ENCODE data around the gene PIBF1.

DNA sequence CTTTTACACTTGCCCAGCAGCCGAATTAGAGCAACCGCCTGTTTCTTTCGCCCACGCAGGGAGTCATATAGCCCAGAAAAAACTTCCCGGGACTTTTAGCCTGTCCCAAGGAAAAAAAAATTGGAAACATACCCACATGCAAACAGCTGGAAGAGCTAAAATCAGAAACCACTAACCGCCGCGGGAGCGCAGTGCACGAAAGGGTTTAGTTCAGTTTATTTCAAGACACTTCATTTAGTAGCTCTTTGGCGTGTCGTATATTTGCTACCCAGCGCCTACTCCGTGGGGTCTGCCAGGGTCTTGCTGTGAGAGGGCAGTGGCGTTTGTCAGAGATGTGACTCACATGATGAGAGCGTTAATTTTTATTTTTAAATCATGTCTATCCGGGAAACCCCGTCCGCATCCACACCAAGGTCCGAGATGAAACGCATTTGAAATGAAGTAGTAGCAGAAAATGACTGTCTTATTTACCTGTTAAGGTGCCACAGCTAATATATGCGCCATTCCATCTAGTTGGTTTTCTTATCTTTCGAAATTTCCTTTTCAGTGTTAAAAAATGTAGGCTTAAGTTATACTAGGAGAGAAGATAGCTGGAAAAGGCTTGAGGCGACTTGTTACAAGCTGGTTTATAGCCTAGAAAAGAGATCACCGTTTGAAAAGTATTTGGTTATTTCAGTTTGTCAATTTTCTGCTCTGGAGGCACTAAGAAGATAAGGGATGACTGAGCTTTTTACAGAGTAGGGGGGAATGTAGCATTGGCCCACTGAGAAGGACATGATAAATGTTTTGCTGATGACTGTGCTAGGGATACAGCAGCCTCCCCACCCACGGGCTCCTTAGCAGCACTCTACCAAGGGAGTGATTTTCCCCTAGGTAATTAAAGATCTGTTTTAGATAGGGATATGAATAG is 278.6 kb downstream of the PIBF1 start:
- TF ChIP-seq SMC3 (IDR thresholded peaks at IDR 0.05; ENCODE audit: low read depth, low read length), result peak; percentile 8; the same call in 1 of the 2 replicates
- no peak for TF ChIP-seq MAZ (IDR thresholded peaks at IDR 0.05; ENCODE audit: borderline replicate concordance, low read depth, low read length)
- TF ChIP-seq CTCF (conservative IDR thresholded peaks at IDR 0.05; ENCODE audit: low read depth, low read length), result 0 out of 2 replicates have a peak, but pooled peaks have one; percentile 0
- no peak for TF ChIP-seq RFX5 (IDR thresholded peaks at IDR 0.05; ENCODE audit: low read depth, low read length)
- TF ChIP-seq POLR2A (IDR thresholded peaks at IDR 0.05; ENCODE audit: low read depth, low read length), result no peak; the same call in 1 of the 2 replicates
- TF ChIP-seq MAFK (IDR thresholded peaks at IDR 0.05; ENCODE audit: low read depth, low read length), result 0 out of 2 replicates have a peak, but pooled peaks have one; percentile 5
- TF ChIP-seq BHLHE40 (IDR thresholded peaks at IDR 0.05; ENCODE audit: low read depth, low read length), result no peak
- no peak for TF ChIP-seq CEBPB (IDR thresholded peaks at IDR 0.05; ENCODE audit: low read depth, low read length)
- no peak for TF ChIP-seq MXI1 (IDR thresholded peaks at IDR 0.05; ENCODE audit: borderline replicate concordance, low read depth, low read length)
- no peak for TF ChIP-seq ELK1 (IDR thresholded peaks at IDR 0.05; ENCODE audit: borderline replicate concordance, low read depth, low read length)
- TF ChIP-seq CHD1 (IDR thresholded peaks at IDR 0.05; ENCODE audit: low read depth, low read length), result no peak
- TF ChIP-seq, protein P1, sequence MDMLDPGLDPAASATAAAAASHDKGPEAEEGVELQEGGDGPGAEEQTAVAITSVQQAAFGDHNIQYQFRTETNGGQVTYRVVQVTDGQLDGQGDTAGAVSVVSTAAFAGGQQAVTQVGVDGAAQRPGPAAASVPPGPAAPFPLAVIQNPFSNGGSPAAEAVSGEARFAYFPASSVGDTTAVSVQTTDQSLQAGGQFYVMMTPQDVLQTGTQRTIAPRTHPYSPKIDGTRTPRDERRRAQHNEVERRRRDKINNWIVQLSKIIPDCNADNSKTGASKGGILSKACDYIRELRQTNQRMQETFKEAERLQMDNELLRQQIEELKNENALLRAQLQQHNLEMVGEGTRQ (IDR thresholded peaks at IDR 0.05; ENCODE audit: low read depth, low read length), result no peak
- TF ChIP-seq RCOR1 (IDR thresholded peaks at IDR 0.05; ENCODE audit: insufficient replicate concordance, low read length), result no peak

Data from IMR-90 (cell line).